Skeletal muscle tissue (tissue), 4 donors: Measurements from ENCODE around the gene ATG2A. TPM values are rescaled to one million over a fixed set of nuclear protein-coding genes. Genes with fewer than 3 reads are reported as not detected.
A peak's percentile ranks its signal among the peaks of the same experiment; 100 is the strongest.

Source experiments
- H3K27ac ChIP-seq: one replicate; pipeline ENCODE4 v1.7.0; 2013; ENCODE audit warnings: mild to moderate bottlenecking, low read depth, low read length, inconsistent platforms
- H3K27me3 ChIP-seq, 3 donors: one replicate each; pipeline ENCODE4 v1.7.0; 2013; ENCODE audit warnings: low read length in 3 of 3; ENCODE audit not compliant: control insufficient read depth in 3 of 3, insufficient read depth in 3 of 3
- H3K36me3 ChIP-seq, 3 donors: one replicate each; pipeline ENCODE4 v1.7.0; 2013; ENCODE audit warnings: low read length in 3 of 3; ENCODE audit not compliant: control insufficient read depth in 3 of 3, insufficient read depth in 3 of 3
- H3K4me1 ChIP-seq, 3 donors: one replicate each; pipeline ENCODE4 v1.7.0; 2013; ENCODE audit warnings: low read length in 3 of 3, mild to moderate bottlenecking in 3 of 3; ENCODE audit not compliant: control insufficient read depth in 3 of 3, insufficient read depth in 3 of 3
- H3K4me3 ChIP-seq, 3 donors: one replicate each; pipeline ENCODE4 v1.7.0; 2013; ENCODE audit warnings: low read length in 3 of 3
- H3K9ac ChIP-seq, 3 donors: one replicate each; pipeline ENCODE4 v1.7.0; 2013; ENCODE audit warnings: low read length in 3 of 3, mild to moderate bottlenecking in 3 of 3, moderate library complexity in 2 of 3, low read depth in 1 of 3
- H3K9me3 ChIP-seq, 3 donors: one replicate each; pipeline ENCODE4 v1.7.0; 2013; ENCODE audit warnings: low read length in 3 of 3; ENCODE audit not compliant: control insufficient read depth in 3 of 3
- total RNA-seq: library from RNA; depleted of rRNA; stranded (reverse); fragments of >200 nt; gene quantifications from one replicate; pipeline ENCODE4 v1.2.3, GENCODE V29; 2014
- donor health status: Osteomylitis.

Gene ATG2A
- 3.1 TPM for total RNA-seq

DNA sequence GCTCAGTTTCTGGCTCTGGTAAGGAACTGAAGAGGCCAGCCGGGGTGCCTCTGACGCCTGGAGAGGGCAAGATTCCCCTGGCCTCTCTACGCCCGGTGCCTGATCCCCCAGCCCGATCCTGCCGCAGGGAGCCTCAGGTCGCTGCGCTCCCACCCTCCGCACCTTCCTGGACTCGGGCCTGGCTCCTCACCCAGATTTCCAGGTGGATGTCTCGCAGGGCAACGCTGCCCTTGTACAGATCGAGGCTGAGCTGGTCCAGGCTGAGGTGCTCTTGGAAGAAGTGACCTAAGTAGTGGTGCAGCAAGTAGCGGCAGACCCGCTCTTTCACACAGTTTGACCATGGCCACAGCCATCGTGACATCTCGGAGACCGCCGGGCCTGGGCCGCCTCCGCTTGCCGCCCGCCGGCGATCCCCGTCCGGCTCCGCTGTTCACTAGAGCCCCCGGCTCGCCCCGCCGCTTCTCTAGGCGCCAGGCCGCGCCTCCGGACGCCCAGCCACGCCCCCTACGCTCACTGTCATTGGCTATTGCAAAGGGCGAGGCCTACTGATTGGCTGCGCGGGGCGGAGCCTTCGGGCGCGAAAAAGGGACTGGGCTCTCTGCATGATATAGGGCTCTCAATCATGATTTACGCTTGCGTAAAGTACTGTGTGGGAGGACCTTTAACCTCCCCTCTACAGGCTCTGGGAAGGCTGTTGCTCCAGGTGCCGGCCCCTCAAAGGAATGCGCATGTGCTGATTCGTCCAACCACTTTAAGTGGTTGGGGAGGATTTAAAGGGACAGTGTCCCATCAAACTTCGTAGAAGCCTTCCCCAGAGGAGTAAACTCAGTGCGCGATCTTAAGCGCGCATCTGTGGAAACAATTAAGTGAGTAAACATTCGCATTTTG lies at the start of gene ATG2A:
Gene ATG2A, minus strand, starts transcription at position 435 of the 888 bp plus-strand sequence. Its CDS starts 74 bp downstream, at position 361.
- Histone ChIP-seq H3K9ac (peak within 1 kb of the TSS; percentile 95 to 99 (median 98)), H3K4me3 (peak within 1 kb of the TSS; percentile 91 to 100 (median 97)), H3K36me3 (peaks cover 20 to 23% (median 22%) of the 10 kb centered on the region in 3 donors), H3K27ac (peak within 1 kb of the TSS; percentile 69), H3K27me3 (no peaks in the 10 kb centered on the region), H3K4me1 (peaks cover 21 to 34% (median 24%) of the 10 kb centered on the region in 3 donors), H3K9me3 (no peaks in the 10 kb centered on the region)

DNA sequence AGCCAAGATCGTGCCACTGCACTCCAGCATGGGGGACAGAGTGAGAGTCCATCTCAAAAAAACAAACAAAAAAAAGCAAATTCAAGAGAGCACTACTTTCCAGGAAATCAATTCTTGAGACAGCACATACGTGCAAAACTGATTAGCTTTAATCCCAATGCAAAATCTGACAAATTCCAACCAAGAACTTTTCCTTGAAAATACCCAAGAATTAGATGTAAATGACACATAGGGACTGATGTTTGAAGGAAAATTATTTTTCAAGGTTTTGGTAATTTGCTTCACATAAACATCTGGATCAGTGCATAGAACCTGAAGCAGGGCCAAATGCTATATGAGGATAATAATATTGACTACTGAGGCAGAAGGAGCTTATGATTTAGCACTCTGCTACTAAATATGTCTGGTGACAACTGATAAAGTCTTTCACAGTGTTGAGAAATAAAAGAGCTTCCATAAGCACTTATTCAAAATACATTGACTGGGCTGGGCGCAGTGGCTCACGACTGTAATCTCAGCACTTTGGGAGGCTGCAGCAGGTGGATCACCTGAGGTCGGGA lies 46.1 kb upstream of the ATG2A start:
- no peaks in the 10 kb centered on the region for H3K36me3 ChIP-seq
- no peaks in the 10 kb centered on the region for H3K4me1 ChIP-seq
- no peak overlapping the region for H3K9ac ChIP-seq
- H3K27me3 ChIP-seq = no peaks in the 10 kb centered on the region
- H3K27ac ChIP-seq = no peak overlapping the region
- H3K4me3 ChIP-seq = no peak overlapping the region
- no peaks in the 10 kb centered on the region for H3K9me3 ChIP-seq

DNA sequence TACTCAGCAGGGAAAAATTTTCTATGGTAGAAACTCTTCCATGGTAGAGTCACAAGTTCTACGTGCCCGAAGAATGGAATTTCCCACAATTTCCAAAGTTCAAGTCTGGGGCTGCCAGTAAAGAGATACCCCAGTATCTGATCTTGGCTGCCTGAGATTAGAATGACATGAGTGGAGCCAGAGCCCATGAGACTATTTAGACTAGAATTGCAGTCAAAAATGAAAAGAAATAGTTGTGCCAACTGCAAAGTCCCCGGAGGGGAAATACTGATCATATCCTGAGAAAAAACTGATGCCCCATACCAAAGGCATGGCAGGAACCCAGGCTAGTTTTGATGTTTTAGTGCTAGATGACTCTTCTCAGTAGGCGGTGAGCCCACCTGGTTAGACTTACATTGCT lies 43.7 kb upstream of the ATG2A start:
- Histone ChIP-seq H3K9me3 (no peaks in the 10 kb centered on the region), H3K27me3 (no peaks in the 10 kb centered on the region), H3K9ac (no peak overlapping the region), H3K4me3 (no peak overlapping the region), H3K4me1 (no peaks in the 10 kb centered on the region), H3K36me3 (no peaks in the 10 kb centered on the region), H3K27ac (no peak overlapping the region)

GRCh38 chr11:64959498-64959897 lies 42.5 kb upstream of the ATG2A start:
- Histone ChIP-seq H3K27ac (no peak overlapping the region), H3K9me3 (no peaks in the 10 kb centered on the region), H3K27me3 (no peaks in the 10 kb centered on the region), H3K36me3 (no peaks in the 10 kb centered on the region), H3K4me3 (no peak overlapping the region), H3K9ac (no peak overlapping the region), H3K4me1 (no peaks in the 10 kb centered on the region)

GRCh38 chr11:64954201-64954600 lies 37.2 kb upstream of the ATG2A start:
- Histone ChIP-seq H3K36me3 (no peaks in the 10 kb centered on the region), H3K9me3 (no peaks in the 10 kb centered on the region), H3K27ac (no peak overlapping the region), H3K4me3 (no peak overlapping the region), H3K9ac (no peak overlapping the region), H3K4me1 (no peaks in the 10 kb centered on the region), H3K27me3 (peaks cover 0 to 4% (median 0%) of the 10 kb centered on the region in 3 donors)

DNA sequence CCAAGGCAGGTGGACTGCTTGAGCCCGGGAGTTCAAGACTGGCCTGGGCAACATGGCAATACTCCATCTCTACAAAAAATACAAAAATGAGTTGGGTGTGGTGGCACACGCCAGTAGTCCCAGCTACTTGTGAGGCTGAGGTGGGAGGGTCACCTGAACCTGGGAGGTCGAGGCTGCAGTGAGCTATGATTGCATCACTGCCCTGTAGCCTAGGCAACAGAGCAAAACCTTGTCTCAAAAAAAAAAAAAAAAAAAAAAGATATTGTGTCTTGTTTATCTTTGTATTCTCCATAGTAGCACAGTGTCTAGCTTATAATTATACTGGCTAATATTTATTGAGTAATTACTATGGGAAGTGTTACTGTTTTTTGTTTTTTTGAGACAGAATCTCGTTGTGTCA lies 34.5 kb upstream of the ATG2A start:
- Histone ChIP-seq H3K27ac (no peak overlapping the region), H3K4me1 (no peaks in the 10 kb centered on the region), H3K27me3 (peaks cover 0 to 4% (median 0%) of the 10 kb centered on the region in 3 donors), H3K36me3 (no peaks in the 10 kb centered on the region), H3K4me3 (no peak overlapping the region), H3K9ac (no peak overlapping the region), H3K9me3 (no peaks in the 10 kb centered on the region)

- Histone ChIP-seq H3K27me3 (no peaks in the 10 kb centered on the region), H3K27ac (no peak overlapping the region), H3K9me3 (no peaks in the 10 kb centered on the region), H3K4me3 (no peak overlapping the region), H3K4me1 (no peaks in the 10 kb centered on the region), H3K36me3 (no peaks in the 10 kb centered on the region), H3K9ac (no peak overlapping the region)
These were observed 30.3 kb upstream of the ATG2A start for GRCh38 chr11:64947208-64947814.

DNA sequence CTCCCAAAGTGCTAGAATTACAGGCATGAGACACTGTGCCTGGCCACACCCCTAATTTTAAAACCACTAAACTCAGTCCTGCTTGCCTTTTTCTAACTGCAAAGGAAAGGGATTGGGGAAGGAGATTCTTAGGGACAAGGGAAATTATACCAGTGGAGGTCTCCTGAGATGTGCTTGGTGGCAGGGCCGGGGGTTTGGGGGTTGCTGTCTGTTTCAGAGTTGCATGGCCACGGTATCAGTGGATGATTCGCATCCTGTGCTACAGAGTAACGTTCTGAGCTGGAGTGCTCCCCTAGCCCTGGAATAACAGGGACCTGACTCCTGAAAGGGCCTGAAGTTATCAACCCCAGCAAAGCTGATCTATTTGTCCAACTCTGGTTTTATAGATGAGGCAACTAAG lies 19.5 kb upstream of the ATG2A start:
- no peak overlapping the region for H3K27ac ChIP-seq
- H3K4me1 ChIP-seq = no peaks in the 10 kb centered on the region
- peaks cover 26 to 32% (median 29%) of the 10 kb centered on the region in 3 donors for H3K36me3 ChIP-seq

GRCh38 chr11:64935359-64936081 lies 18.5 kb upstream of the ATG2A start, which contains the start of gene GPHA2:
TSS of gene GPHA2 (minus strand) at chr11:64935893. CDS start at chr11:64935460, 433 bp downstream.
- Histone ChIP-seq H3K9me3 (no peaks in the 10 kb centered on the region), H3K27me3 (no peaks in the 10 kb centered on the region), H3K9ac (peak within 1 kb of the TSS in 1 of 3 donors; percentile 33), H3K36me3 (peaks cover 36 to 43% (median 39%) of the 10 kb centered on the region in 3 donors), H3K4me3 (no peak within 1 kb of the TSS), H3K27ac (no peak within 1 kb of the TSS), H3K4me1 (no peaks in the 10 kb centered on the region)

More for the DNA sequence above, 19.5 kb upstream of the ATG2A start:
- Histone ChIP-seq H3K9me3 (no peaks in the 10 kb centered on the region), H3K4me3 (no peak overlapping the region), H3K27me3 (no peaks in the 10 kb centered on the region), H3K9ac (no peak overlapping the region)
